Testis (tissue), 2 donors: ENCODE results near the gene GPR27.

Experiments used
- POLR2A ChIP-seq: fragments of 450-650 bp; IDR thresholded peaks from one replicate; pipeline ENCODE4 v1.6.1; 2017; ENCODE audit warnings: antibody characterized with exemption, mild to moderate bottlenecking, moderate library complexity
- TF ChIP-seq, protein P1 (sequence below), 3 experiments: fragments of 450-650 bp in 2 of 3; fragments of 200-600 bp in 1 of 3; sonication (generic) in 1 of 3; IDR thresholded peaks; one replicate each; pipeline ENCODE4 v1.5.1; 2016 to 2019; ENCODE audit warnings: antibody characterized with exemption in 3 of 3, mild to moderate bottlenecking in 2 of 3, moderate library complexity in 1 of 3

DNA sequence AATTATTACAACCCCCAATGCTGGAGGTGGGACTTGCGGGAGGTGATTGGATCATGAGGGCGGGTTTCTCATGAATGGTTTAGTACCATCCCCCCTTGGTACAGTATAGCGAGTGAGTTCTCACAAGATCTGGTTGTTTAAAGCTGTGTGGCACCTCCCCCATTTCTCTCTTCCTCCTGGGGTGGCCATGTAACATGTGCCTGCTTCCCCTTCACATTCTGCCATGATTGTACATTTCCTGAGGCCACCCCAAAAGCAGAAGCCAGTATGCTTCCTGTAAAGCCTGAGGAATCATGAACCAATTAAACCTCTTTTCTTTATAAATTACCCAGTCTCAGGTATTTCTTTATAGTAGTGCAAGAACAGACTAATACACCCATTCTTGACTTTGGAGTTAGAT lies 51.5 kb downstream of the GPR27 start:
- TF ChIP-seq, protein P1, sequence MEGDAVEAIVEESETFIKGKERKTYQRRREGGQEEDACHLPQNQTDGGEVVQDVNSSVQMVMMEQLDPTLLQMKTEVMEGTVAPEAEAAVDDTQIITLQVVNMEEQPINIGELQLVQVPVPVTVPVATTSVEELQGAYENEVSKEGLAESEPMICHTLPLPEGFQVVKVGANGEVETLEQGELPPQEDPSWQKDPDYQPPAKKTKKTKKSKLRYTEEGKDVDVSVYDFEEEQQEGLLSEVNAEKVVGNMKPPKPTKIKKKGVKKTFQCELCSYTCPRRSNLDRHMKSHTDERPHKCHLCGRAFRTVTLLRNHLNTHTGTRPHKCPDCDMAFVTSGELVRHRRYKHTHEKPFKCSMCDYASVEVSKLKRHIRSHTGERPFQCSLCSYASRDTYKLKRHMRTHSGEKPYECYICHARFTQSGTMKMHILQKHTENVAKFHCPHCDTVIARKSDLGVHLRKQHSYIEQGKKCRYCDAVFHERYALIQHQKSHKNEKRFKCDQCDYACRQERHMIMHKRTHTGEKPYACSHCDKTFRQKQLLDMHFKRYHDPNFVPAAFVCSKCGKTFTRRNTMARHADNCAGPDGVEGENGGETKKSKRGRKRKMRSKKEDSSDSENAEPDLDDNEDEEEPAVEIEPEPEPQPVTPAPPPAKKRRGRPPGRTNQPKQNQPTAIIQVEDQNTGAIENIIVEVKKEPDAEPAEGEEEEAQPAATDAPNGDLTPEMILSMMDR (IDR thresholded peaks at IDR 0.05): no peak
- TF ChIP-seq POLR2A: no peak
